ENCODE results near the gene PCDHGA1. TPM values are rescaled to one million over a fixed set of nuclear protein-coding genes. Genes with fewer than 3 reads are reported as not detected.
A peak's percentile ranks its signal among the peaks of the same experiment; 100 is the strongest.
"Not testable (repeated sequence)": the region's sequence is repeated elsewhere in the genome, so short reads cannot be mapped to it uniquely, and the experiment has no call there.

PCDHGA1 gene
- total RNA-seq, 1 experiment from 2014 or later, result not detected

GRCh38 chr5:141373673-141374317 lies 43.5 kb downstream of the PCDHGA1 start, which contains the start of gene PCDHGA6:
Gene PCDHGA6, plus strand, starts transcription at chr5:141373891. Its CDS starts 193 bp downstream, at chr5:141374084.
- peak; percentile 45 for DNase-seq (ENCODE audit: low spot score)
- in situ Hi-C loops (cut with HindIII; ENCODE audit: low sequenced_read_pairs), result no loop called here

- DNase-seq (ENCODE audit: low spot score), result no peak
- in situ Hi-C loops (cut with HindIII; ENCODE audit: low sequenced_read_pairs), result no loop called here
These were observed 44.3 kb downstream of the PCDHGA1 start for GRCh38 chr5:141374627-141375026.

- DNase-seq (ENCODE audit: low spot score); in situ Hi-C loops (cut with HindIII; ENCODE audit: low sequenced_read_pairs): not testable (repeated sequence)
These were observed 45.3 kb downstream of the PCDHGA1 start for GRCh38 chr5:141375444-141376155.

- in situ Hi-C loops (cut with HindIII; ENCODE audit: low sequenced_read_pairs), result no loop called here
These were observed 52.4 kb downstream of the PCDHGA1 start, which contains the start of gene PCDHGA7 for GRCh38 chr5:141382469-141383294. Gene PCDHGA7, plus strand, starts transcription at chr5:141382742. Its CDS starts 158 bp downstream, at chr5:141382900.

GRCh38 chr5:141383345-141383744 lies 53.0 kb downstream of the PCDHGA1 start:
- DNase-seq (ENCODE audit: low spot score), result no peak
- in situ Hi-C loops (cut with HindIII; ENCODE audit: low sequenced_read_pairs), result no loop called here

More at GRCh38 chr5:141382469-141383294, 52.4 kb downstream of the PCDHGA1 start, which contains the start of gene PCDHGA7:
- no peak for DNase-seq (ENCODE audit: low spot score)

- no peak for DNase-seq (ENCODE audit: low spot score)
- in situ Hi-C loops (cut with HindIII; ENCODE audit: low sequenced_read_pairs), result no loop called here
These were observed 54.4 kb downstream of the PCDHGA1 start for GRCh38 chr5:141384471-141385267.

GRCh38 chr5:141387557-141388311 lies 57.4 kb downstream of the PCDHGA1 start, which contains the start of gene PCDHGB4:
Gene PCDHGB4, plus strand, starts transcription at chr5:141387698. Its CDS starts 187 bp downstream, at chr5:141387885.
- DNase-seq (ENCODE audit: low spot score); in situ Hi-C loops (cut with HindIII; ENCODE audit: low sequenced_read_pairs): not testable (repeated sequence)

GRCh38 chr5:141388661-141389060 lies 58.3 kb downstream of the PCDHGA1 start:
- in situ Hi-C loops (cut with HindIII; ENCODE audit: low sequenced_read_pairs), result no loop called here

GRCh38 chr5:141389153-141390042 lies 59.1 kb downstream of the PCDHGA1 start:
- in situ Hi-C loops (cut with HindIII; ENCODE audit: low sequenced_read_pairs), result no loop called here
- no peak for DNase-seq (ENCODE audit: low spot score)

More at GRCh38 chr5:141388661-141389060, 58.3 kb downstream of the PCDHGA1 start:
- no peak for DNase-seq (ENCODE audit: low spot score)

- no peak for DNase-seq (ENCODE audit: low spot score)
These were observed 62.3 kb downstream of the PCDHGA1 start, which contains the start of gene PCDHGA8 for GRCh38 chr5:141392429-141393198. Gene PCDHGA8, plus strand, starts transcription at chr5:141392633. Its CDS starts 181 bp downstream, at chr5:141392814.

GRCh38 chr5:141393267-141393666 lies 63.0 kb downstream of the PCDHGA1 start:
- in situ Hi-C loops (cut with HindIII; ENCODE audit: low sequenced_read_pairs), result no loop called here
- DNase-seq (ENCODE audit: low spot score), result no peak

More at GRCh38 chr5:141392429-141393198, 62.3 kb downstream of the PCDHGA1 start, which contains the start of gene PCDHGA8:
- in situ Hi-C loops (cut with HindIII; ENCODE audit: low sequenced_read_pairs), result no loop called here

GRCh38 chr5:141394401-141395187 lies 64.3 kb downstream of the PCDHGA1 start:
- in situ Hi-C loops (cut with HindIII; ENCODE audit: low sequenced_read_pairs); DNase-seq (ENCODE audit: low spot score): not testable (repeated sequence)

- peak; percentile 5 for DNase-seq (ENCODE audit: low spot score)
- in situ Hi-C loops (cut with HindIII; ENCODE audit: low sequenced_read_pairs), result not testable (repeated sequence)
These were observed 67.6 kb downstream of the PCDHGA1 start, which contains the start of gene PCDHGB5 for GRCh38 chr5:141397756-141398551. Gene PCDHGB5, plus strand, starts transcription at chr5:141397947. Its CDS starts 181 bp downstream, at chr5:141398128.

GRCh38 chr5:141398608-141399007 lies 68.3 kb downstream of the PCDHGA1 start:
- no peak for DNase-seq (ENCODE audit: low spot score)
- in situ Hi-C loops (cut with HindIII; ENCODE audit: low sequenced_read_pairs), result no loop called here
